ENCODE results near the gene KLKB1.

DNA sequence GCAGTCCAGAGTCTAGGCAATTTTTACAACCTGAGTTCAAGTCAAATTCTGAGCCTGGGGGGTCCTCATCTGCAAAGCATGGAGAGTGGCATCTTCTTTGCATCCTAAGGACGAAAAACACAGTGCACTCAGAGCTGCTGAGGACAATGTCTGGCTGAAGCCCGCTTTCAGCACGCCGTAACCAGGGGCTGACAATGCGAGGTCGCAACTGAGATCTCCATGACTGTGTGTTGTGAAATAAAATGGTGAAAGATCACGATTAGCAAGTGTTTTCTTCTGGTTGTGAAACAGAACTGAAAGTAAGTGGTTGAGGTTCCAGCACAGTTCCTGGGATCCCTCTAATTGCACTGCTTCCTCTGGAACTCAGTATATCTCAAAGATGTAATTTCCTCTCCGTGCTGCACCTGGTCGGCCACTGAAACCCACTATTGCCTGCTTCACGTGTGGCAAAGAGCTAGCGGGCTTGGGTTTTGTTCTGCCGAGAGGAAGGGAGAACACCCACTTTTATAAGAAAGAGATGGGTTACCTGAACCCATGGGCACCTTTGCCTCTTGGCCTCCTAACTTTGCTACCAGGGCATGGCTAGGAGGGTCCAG, 31.0 kb downstream of the KLKB1 start:
- no peak for TF ChIP-seq FOXM1 (IDR thresholded peaks at IDR 0.05; ENCODE audit: borderline replicate concordance)
- TF ChIP-seq FOXK2 (IDR thresholded peaks at IDR 0.05) = no peak
- no peak for TF ChIP-seq SP1 (IDR thresholded peaks at IDR 0.05)
- TF ChIP-seq NFRKB (IDR thresholded peaks at IDR 0.05) = no peak
- no peak for TF ChIP-seq PKNOX1 (IDR thresholded peaks at IDR 0.05)
- no peak for TF ChIP-seq BHLHE40 (IDR thresholded peaks at IDR 0.05; ENCODE audit: borderline replicate concordance)
- TF ChIP-seq SUZ12 (IDR thresholded peaks at IDR 0.05) = no peak
- no peak for TF ChIP-seq ARNT (IDR thresholded peaks at IDR 0.05)
